Endothelial cell of umbilical vein (primary cell): Measurements from ENCODE around the gene PDCD2L. TPM values are rescaled to one million over a fixed set of nuclear protein-coding genes. Genes with fewer than 3 reads are reported as not detected.
A peak's percentile ranks its signal among the peaks of the same experiment; 100 is the strongest.

Experiments used
- BruUV-seq: library from RNA; stranded (reverse); fragments of 400-500 nt; replicated peaks from 2 replicates; lab custom pipeline; 2021; lab: Mats Ljungman, UMichigan
- CTCF ChIA-PET: fragments of 300-600, 350-600 bp; sonication (Branson Sonifier 250); formaldehyde crosslinking; loops from one replicate; lab custom pipeline; 2021; ENCODE audit warnings: antibody characterized with exemption, inconsistent platforms; lab: Charles Lee
- POLR2A ChIA-PET: fragments of 300-600, 350-600 bp; sonication (Branson Sonifier 250); formaldehyde crosslinking; loops from one replicate; lab custom pipeline; 2021; ENCODE audit warnings: antibody characterized with exemption, inconsistent platforms; lab: Charles Lee
- DNase-seq: peaks from one replicate; pipeline ENCODE4 v3.0.0-alpha.2; 2011; ENCODE audit warnings: low read depth, low spot score
- FAIRE-seq: peaks from 2 replicates; lab custom pipeline; 2011; peaks lifted over from hg19 to GRCh38; lab: Jason Lieb, UNC
- H2AFZ ChIP-seq: 2 replicates; pipeline ENCODE4 v1.6.0; 2012; ENCODE audit warnings: low read depth, low read length, control low read depth, inconsistent platforms
- H3K27ac ChIP-seq: 2 replicates; pipeline ENCODE4 v1.5.1; 2011; ENCODE audit warnings: low read depth, mild to moderate bottlenecking, control low read depth, low read length, moderate library complexity; ENCODE audit not compliant: insufficient read depth
- H3K27me3 ChIP-seq, 2 experiments: 2 replicates each; pipeline versions ENCODE4 v1.6.0 to v1.6.1; 2011; ENCODE audit warnings: low read length in 2 of 2, mixed read lengths in 1 of 2; ENCODE audit not compliant: control insufficient read depth in 2 of 2, insufficient read depth in 2 of 2
- H3K36me3 ChIP-seq, 2 experiments: 2 replicates in 1 of 2; 3 replicates in 1 of 2; pipeline ENCODE4 v1.5.1; 2011; ENCODE audit warnings: low read length in 2 of 2, mild to moderate bottlenecking in 1 of 2, moderate library complexity in 1 of 2; ENCODE audit not compliant: control insufficient read depth in 2 of 2, insufficient read depth in 2 of 2; ENCODE audit errors: extremely low read depth in 1 of 2
- H3K4me1 ChIP-seq: 3 replicates; pipeline ENCODE4 v1.5.1; 2011; ENCODE audit warnings: mild to moderate bottlenecking, low read length; ENCODE audit not compliant: control insufficient read depth, insufficient read depth; ENCODE audit errors: extremely low read depth
- H3K4me2 ChIP-seq: 2 replicates; pipeline ENCODE4 v1.6.1; 2011; ENCODE audit warnings: low read length, control low read depth, mixed read lengths; ENCODE audit not compliant: insufficient read depth
- H3K4me3 ChIP-seq, 3 experiments: fragments of 200-600 bp in 1 of 3; sonication (generic), shearing (Covaris generic) in 1 of 3; replicated peaks in 1 of 3; 2 replicates each; pipeline ENCODE4 v1.5.1; 2011 to 2016; ENCODE audit warnings: control low read depth in 3 of 3, low read length in 3 of 3, mild to moderate bottlenecking in 2 of 3, inconsistent platforms in 1 of 3, low read depth in 1 of 3, moderate library complexity in 1 of 3; ENCODE audit not compliant: insufficient read depth in 1 of 3
- H3K79me2 ChIP-seq: 2 replicates; pipeline ENCODE4 v1.6.0; 2012; ENCODE audit warnings: low read length, inconsistent platforms; ENCODE audit not compliant: control insufficient read depth, insufficient read depth
- H3K9ac ChIP-seq: replicated peaks from 2 replicates; pipeline ENCODE3; 2011; ENCODE audit warnings: low read length, control low read depth; ENCODE audit not compliant: insufficient read depth; ENCODE audit errors: extremely low read depth
- H3K9me1 ChIP-seq: replicated peaks from 3 replicates; pipeline ENCODE4 v1.6.0; 2011; ENCODE audit warnings: mild to moderate bottlenecking, low read length; ENCODE audit not compliant: control insufficient read depth, insufficient read depth; ENCODE audit errors: extremely low read depth
- H3K9me3 ChIP-seq: replicated peaks from 2 replicates; pipeline ENCODE4 v1.5.1; 2012; ENCODE audit warnings: low read length, inconsistent platforms; ENCODE audit not compliant: control insufficient read depth, insufficient read depth
- H4K20me1 ChIP-seq: replicated peaks from 2 replicates; pipeline ENCODE3; 2011; ENCODE audit warnings: mild to moderate bottlenecking, low read length; ENCODE audit not compliant: control insufficient read depth, insufficient read depth; ENCODE audit errors: extremely low read depth
- EZH2 ChIP-seq: IDR thresholded peaks from 2 replicates; pipeline ENCODE4 v1.6.1; 2012; ENCODE audit warnings: borderline replicate concordance, low read depth, mild to moderate bottlenecking, moderate library complexity, low read length, inconsistent platforms; ENCODE audit not compliant: severe bottlenecking
- FOS ChIP-seq: IDR thresholded peaks from 2 replicates; pipeline ENCODE4 v1.6.1; 2011; ENCODE audit warnings: mild to moderate bottlenecking, low read length, moderate library complexity, borderline replicate concordance; ENCODE audit not compliant: insufficient read depth
- JUN ChIP-seq: IDR thresholded peaks from 2 replicates; pipeline ENCODE4 v1.6.1; 2011; ENCODE audit warnings: borderline replicate concordance, low read depth; ENCODE audit not compliant: insufficient read length, insufficient read depth
- POLR2A ChIP-seq: IDR thresholded peaks from 2 replicates; pipeline ENCODE4 v1.6.1; 2012; ENCODE audit warnings: low read depth, mild to moderate bottlenecking, control low read depth, low read length
- POLR2AphosphoS5 ChIP-seq: IDR thresholded peaks from 2 replicates; pipeline ENCODE4 v1.6.1; 2012; ENCODE audit warnings: low read depth, mild to moderate bottlenecking, control low read depth, low read length, moderate library complexity; ENCODE audit not compliant: insufficient read depth
- dilution Hi-C: fragments of 300-500 bp; cut with MboI; formaldehyde crosslinking; loops from one replicate; pipeline ENCODE4 v1.15.0; 2019; ENCODE audit warnings: low sequenced_read_pairs; ENCODE audit not compliant: extremely low pct_ligation_motif_present
- intact Hi-C: fragments of 100-400 bp; cut with micrococcal nuclease; formaldehyde crosslinking; loops from one replicate; pipeline ENCODE4 v1.10.0; 2022
- polyA plus RNA-seq, 4 experiments: library from polyadenylated mRNA; depleted of rRNA in 3 of 4; stranded (reverse) in 3 of 4; unstranded in 1 of 4; fragments of >200 nt; gene quantifications; 2 replicates each; pipeline versions ENCODE4 v1.2.1 to v1.2.3, GENCODE V29; 2011 to 2012; ENCODE audit warnings: missing spikeins in 1 of 4
- total RNA-seq: library from RNA; stranded (reverse); gene quantifications from 2 replicates; pipeline ENCODE4 v1.2.3, GENCODE V29; 2021
- TF ChIP-seq, protein P1 (sequence below), 2 donors: IDR thresholded peaks; 1 replicate in 1 of 2; 2 replicates in 1 of 2; pipeline ENCODE4 v1.5.1; 2011; ENCODE audit warnings: low read length in 2 of 2, mild to moderate bottlenecking in 2 of 2, moderate library complexity in 2 of 2, control low read depth in 1 of 2, inconsistent platforms in 1 of 2, low read depth in 1 of 2; ENCODE audit not compliant: insufficient read depth in 1 of 2; ENCODE audit errors: extremely low read depth in 1 of 2

The PDCD2L gene
- total and polyA plus RNA-seq, 2 donors (not counting 3 experiments of a cell fraction or from before 2014, with no cell fraction given), result 12.4 to 20.3 TPM

DNA sequence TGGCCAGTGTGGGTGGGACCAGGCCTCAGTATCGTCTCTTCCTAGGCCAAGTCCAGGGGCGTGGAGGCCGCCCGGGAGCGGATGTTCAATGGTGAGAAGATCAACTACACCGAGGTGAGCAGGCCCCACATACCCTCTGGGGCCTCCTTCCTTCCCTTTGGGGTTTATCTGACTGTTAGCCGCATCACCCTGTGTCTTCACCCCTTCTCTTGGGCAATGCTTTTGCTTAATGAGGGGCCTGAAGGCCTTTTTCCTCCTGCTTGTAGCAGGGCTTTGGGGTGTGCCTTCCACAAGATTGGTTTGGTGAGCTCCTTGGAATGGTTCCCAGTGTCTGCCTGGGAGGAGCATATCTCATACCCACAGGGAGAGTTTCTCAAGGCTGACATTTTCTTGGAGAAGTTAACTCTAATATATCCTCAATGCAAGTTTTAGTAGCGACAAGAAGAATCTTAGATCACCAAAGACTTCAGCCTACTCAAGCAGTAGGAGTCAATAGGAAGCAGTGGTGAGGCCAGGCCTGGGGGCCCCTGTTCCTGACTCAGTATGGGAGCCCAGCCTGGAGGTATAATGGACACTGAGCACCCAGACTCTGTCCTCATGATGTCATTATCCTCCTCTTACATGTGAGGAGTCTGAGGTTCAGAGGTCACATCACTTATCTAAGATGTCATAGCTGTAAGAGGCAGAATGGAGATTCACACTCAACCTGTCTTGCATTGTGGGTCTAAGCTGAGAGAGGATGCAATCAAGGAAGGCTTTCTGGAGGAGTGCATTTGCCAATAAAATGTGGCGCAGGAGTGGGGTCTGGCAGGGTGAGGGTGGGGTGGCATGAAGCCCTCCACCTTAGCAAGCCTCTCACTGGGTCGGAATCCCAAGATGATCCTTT is 37.2 kb upstream of the PDCD2L start:
- peaks cover 35% of the 10 kb centered on the region for H3K79me2 ChIP-seq
- H3K9ac ChIP-seq, result no peak overlapping the region
- H3K9me3 ChIP-seq, result no peaks in the 10 kb centered on the region
- peaks cover 6 to 21% of the 10 kb centered on the region in 2 experiments for H3K36me3 ChIP-seq
- H2AFZ ChIP-seq, result no peak overlapping the region
- FAIRE-seq (no peak), DNase-seq (no peak)
- TF ChIP-seq FOS (no peak), JUN (no peak), POLR2A (no peak), EZH2 (no peak), POLR2AphosphoS5 (no peak)
- TF ChIP-seq, protein P1, sequence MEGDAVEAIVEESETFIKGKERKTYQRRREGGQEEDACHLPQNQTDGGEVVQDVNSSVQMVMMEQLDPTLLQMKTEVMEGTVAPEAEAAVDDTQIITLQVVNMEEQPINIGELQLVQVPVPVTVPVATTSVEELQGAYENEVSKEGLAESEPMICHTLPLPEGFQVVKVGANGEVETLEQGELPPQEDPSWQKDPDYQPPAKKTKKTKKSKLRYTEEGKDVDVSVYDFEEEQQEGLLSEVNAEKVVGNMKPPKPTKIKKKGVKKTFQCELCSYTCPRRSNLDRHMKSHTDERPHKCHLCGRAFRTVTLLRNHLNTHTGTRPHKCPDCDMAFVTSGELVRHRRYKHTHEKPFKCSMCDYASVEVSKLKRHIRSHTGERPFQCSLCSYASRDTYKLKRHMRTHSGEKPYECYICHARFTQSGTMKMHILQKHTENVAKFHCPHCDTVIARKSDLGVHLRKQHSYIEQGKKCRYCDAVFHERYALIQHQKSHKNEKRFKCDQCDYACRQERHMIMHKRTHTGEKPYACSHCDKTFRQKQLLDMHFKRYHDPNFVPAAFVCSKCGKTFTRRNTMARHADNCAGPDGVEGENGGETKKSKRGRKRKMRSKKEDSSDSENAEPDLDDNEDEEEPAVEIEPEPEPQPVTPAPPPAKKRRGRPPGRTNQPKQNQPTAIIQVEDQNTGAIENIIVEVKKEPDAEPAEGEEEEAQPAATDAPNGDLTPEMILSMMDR (IDR thresholded peaks at IDR 0.05; ENCODE audit: extremely low read depth in 1 of 2, insufficient read depth in 1 of 2, low read depth in 1 of 2, low read length in 2 of 2), result no peak
- intact Hi-C loops (loop anchor here (5.0 kb wide), 1 partner anchor 65 kb away; no protein-coding TSS in a partner anchor), dilution Hi-C loops (no loop called here)
- CTCF ChIA-PET, result no interaction called here
- H3K27ac ChIP-seq, result no peak overlapping the region
- H3K9me1 ChIP-seq, result no peaks in the 10 kb centered on the region
- H3K4me3 ChIP-seq, result no peak overlapping the region
- no peak overlapping the region for H3K4me2 ChIP-seq
- POLR2A ChIA-PET, result no interaction called here
- TSS peak; percentile 7 for BruUV-seq
- peaks cover 11% of the 10 kb centered on the region for H3K4me1 ChIP-seq
- no peaks in the 10 kb centered on the region for H4K20me1 ChIP-seq
- H3K27me3 ChIP-seq, result no peaks in the 10 kb centered on the region
